PC-3 (cell line): ENCODE results near the gene RAMAC. TPM values are rescaled to one million over a fixed set of nuclear protein-coding genes. Genes with fewer than 3 reads are reported as not detected.

ENCODE experiments used
- ATAC-seq: fragments of 200-7000 bp; cut with Tn5 transposase; 2 replicates; pipeline ENCODE4 v1.9.1; 2020; ENCODE audit warnings: mild to moderate bottlenecking, moderate library complexity
- BruUV-seq: library from RNA; stranded (reverse); fragments of 400-500 nt; replicated peaks from 2 replicates; lab custom pipeline; 2021; lab: Mats Ljungman, UMichigan
- CTCF ChIA-PET: fragments of 300-600 bp; sonication (Branson Sonifier 250); formaldehyde crosslinking; loops from one replicate; lab custom pipeline; 2022; ENCODE audit warnings: antibody characterized with exemption; lab: Charles Lee
- POLR2A ChIA-PET: fragments of 300-600 bp; sonication (Branson Sonifier 250); formaldehyde crosslinking; loops from one replicate; lab custom pipeline; 2022; ENCODE audit warnings: antibody characterized with exemption; ENCODE audit not compliant: unreplicated experiment; lab: Charles Lee
- DNase-seq: peaks from one replicate; pipeline ENCODE4 v3.0.0-alpha.2; 2015
- H2AFZ ChIP-seq: fragments of 300-600 bp; sonication (generic); 2 replicates; pipeline ENCODE4 v1.6.0; 2016; ENCODE audit warnings: antibody characterized with exemption, low read length
- H3F3A ChIP-seq: fragments of 300-600 bp; sonication (generic); one replicate; pipeline ENCODE4 v1.6.0; 2017; ENCODE audit warnings: antibody characterized with exemption, low read length, control low read depth, mild to moderate bottlenecking; ENCODE audit not compliant: unreplicated experiment
- H3K27ac ChIP-seq: fragments of 300-600 bp; sonication (generic); 2 replicates; pipeline ENCODE4 v1.5.1; 2016; ENCODE audit warnings: mild to moderate bottlenecking, low read length
- H3K27me3 ChIP-seq: fragments of 300-600 bp; sonication (generic); 2 replicates; pipeline ENCODE4 v1.6.1; 2016; ENCODE audit warnings: low read length, mixed read lengths
- H3K36me3 ChIP-seq: fragments of 300-600 bp; sonication (generic); 2 replicates; pipeline ENCODE4 v1.6.1; 2016; ENCODE audit warnings: low read depth, mixed run types, low read length, mixed read lengths
- H3K4me1 ChIP-seq: fragments of 300-600 bp; sonication (generic); 2 replicates; pipeline ENCODE4 v1.5.1; 2016; ENCODE audit warnings: low read length; ENCODE audit not compliant: insufficient read depth
- H3K4me2 ChIP-seq: fragments of 300-600 bp; sonication (generic); 2 replicates; pipeline ENCODE4 v1.6.0; 2016; ENCODE audit warnings: low read length
- H3K4me3 ChIP-seq: fragments of 300-600 bp; sonication (generic); 2 replicates; pipeline ENCODE4 v1.5.1; 2016; ENCODE audit warnings: mild to moderate bottlenecking, low read length, mixed read lengths
- H3K79me2 ChIP-seq: fragments of 300-600 bp; sonication (generic); 2 replicates; pipeline ENCODE4 v1.6.1; 2017; ENCODE audit warnings: low read length, mixed read lengths
- H3K9ac ChIP-seq: fragments of 300-600 bp; sonication (generic); 2 replicates; pipeline ENCODE4 v1.6.0; 2016; ENCODE audit warnings: mild to moderate bottlenecking, low read length
- H3K9me2 ChIP-seq: fragments of 300-600 bp; sonication (generic); replicated peaks from 2 replicates; pipeline ENCODE4 v1.6.1; 2016; ENCODE audit warnings: mixed run types, low read length, mixed read lengths
- H3K9me3 ChIP-seq: fragments of 300-600 bp; sonication (generic); 2 replicates; pipeline ENCODE4 v1.6.1; 2016; ENCODE audit warnings: low read length, mixed read lengths
- H4K20me1 ChIP-seq: fragments of 300-600 bp; sonication (generic); 2 replicates; pipeline ENCODE4 v1.6.1; 2016; ENCODE audit warnings: low read length, mixed read lengths
- EZH2 ChIP-seq: fragments of 300-600 bp; sonication (generic); IDR thresholded peaks from one replicate; pipeline ENCODE4 v1.6.1; 2017; ENCODE audit warnings: antibody characterized with exemption, mild to moderate bottlenecking, low read length; ENCODE audit not compliant: unreplicated experiment
- EZH2phosphoT487 ChIP-seq: fragments of 300-600 bp; sonication (generic); IDR thresholded peaks from 2 replicates; pipeline ENCODE4 v1.6.1; 2018; ENCODE audit warnings: mild to moderate bottlenecking, antibody characterized with exemption, low read length, borderline replicate concordance
- intact Hi-C: fragments of 100-400 bp; cut with micrococcal nuclease; formaldehyde crosslinking; loops from 2 replicates; pipeline ENCODE4 v1.9.0; 2023
- total RNA-seq: library from RNA; depleted of rRNA; stranded (reverse); fragments of >200 nt; gene quantifications from 2 replicates; pipeline ENCODE4 v1.2.3, GENCODE V29; 2014
- TF ChIP-seq, protein P1 (sequence below): fragments of 300-600 bp; sonication (generic); conservative IDR thresholded peaks from 2 replicates; pipeline ENCODE4 v1.5.1; 2017; ENCODE audit warnings: antibody characterized with exemption, low read depth, mild to moderate bottlenecking, low read length

RAMAC gene
- total RNA-seq, 1 experiment from 2014 or later = 43.8 TPM

DNA sequence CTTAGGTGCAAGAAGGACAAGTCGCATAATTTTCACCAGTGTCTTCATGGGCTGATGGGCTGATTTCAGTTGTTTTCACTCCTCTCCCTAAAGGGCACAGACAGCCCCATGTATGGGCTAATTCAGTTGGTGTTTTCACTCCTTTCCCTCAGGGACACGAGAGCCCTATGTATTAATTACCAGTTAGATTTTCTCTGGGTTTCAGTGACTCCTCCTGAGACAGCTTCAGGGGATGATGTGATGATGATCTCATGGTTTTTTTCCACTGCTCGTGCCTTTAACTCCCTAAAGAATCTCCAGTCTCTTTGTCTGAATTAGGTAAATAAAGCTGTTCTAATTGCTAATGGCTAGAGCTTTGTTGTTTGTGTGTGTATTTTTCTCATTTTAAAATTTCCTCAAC is 9.9 kb downstream of the RAMAC start:
- Histone ChIP-seq H3K9me3 (no peaks in the 10 kb centered on the region), H3K27ac (no peak overlapping the region), H3K36me3 (no peaks in the 10 kb centered on the region; the same call in 1 of the 2 replicates), H3F3A (no peaks in the 10 kb centered on the region), H3K4me1 (no peaks in the 10 kb centered on the region), H3K4me3 (no peak overlapping the region), H4K20me1 (no peaks in the 10 kb centered on the region), H3K4me2 (no peak overlapping the region), H2AFZ (no peak overlapping the region), H3K79me2 (no peaks in the 10 kb centered on the region), H3K9me2 (no peaks in the 10 kb centered on the region), H3K27me3 (no peaks in the 10 kb centered on the region), H3K9ac (no peak overlapping the region)
- CTCF ChIA-PET = no interaction called here
- ATAC-seq = no peak
- BruUV-seq = no TSS peak
- no peak for TF ChIP-seq EZH2
- TF ChIP-seq EZH2phosphoT487 = no peak
- TF ChIP-seq, protein P1, sequence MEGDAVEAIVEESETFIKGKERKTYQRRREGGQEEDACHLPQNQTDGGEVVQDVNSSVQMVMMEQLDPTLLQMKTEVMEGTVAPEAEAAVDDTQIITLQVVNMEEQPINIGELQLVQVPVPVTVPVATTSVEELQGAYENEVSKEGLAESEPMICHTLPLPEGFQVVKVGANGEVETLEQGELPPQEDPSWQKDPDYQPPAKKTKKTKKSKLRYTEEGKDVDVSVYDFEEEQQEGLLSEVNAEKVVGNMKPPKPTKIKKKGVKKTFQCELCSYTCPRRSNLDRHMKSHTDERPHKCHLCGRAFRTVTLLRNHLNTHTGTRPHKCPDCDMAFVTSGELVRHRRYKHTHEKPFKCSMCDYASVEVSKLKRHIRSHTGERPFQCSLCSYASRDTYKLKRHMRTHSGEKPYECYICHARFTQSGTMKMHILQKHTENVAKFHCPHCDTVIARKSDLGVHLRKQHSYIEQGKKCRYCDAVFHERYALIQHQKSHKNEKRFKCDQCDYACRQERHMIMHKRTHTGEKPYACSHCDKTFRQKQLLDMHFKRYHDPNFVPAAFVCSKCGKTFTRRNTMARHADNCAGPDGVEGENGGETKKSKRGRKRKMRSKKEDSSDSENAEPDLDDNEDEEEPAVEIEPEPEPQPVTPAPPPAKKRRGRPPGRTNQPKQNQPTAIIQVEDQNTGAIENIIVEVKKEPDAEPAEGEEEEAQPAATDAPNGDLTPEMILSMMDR = no peak
- intact Hi-C loops = no loop called here
- no peak for DNase-seq
- POLR2A ChIA-PET = interaction anchor here (0.6 kb wide), 1 partner anchor 80 kb away, joined by 5 read pairs; no protein-coding TSS in a partner anchor

- POLR2A ChIA-PET = no interaction called here
Measured at GRCh38 chr15:82999426-82999825, 13.4 kb downstream of the RAMAC start.

More at GRCh38 chr15:82999426-82999825, 13.4 kb downstream of the RAMAC start:
- Histone ChIP-seq H2AFZ (no peak overlapping the region), H3K9ac (no peak overlapping the region), H3K27ac (no peak overlapping the region), H3K9me3 (no peaks in the 10 kb centered on the region), H3K27me3 (no peaks in the 10 kb centered on the region), H3K4me3 (no peak overlapping the region), H4K20me1 (no peaks in the 10 kb centered on the region), H3K79me2 (no peaks in the 10 kb centered on the region), H3K9me2 (no peaks in the 10 kb centered on the region), H3K4me1 (no peaks in the 10 kb centered on the region), H3K36me3 (no peaks in the 10 kb centered on the region), H3K4me2 (no peak overlapping the region), H3F3A (no peaks in the 10 kb centered on the region)
- no TSS peak for BruUV-seq
- CTCF ChIA-PET = no interaction called here
- no peak for DNase-seq
- intact Hi-C loops = no loop called here
- ATAC-seq = no peak
- TF ChIP-seq EZH2 (no peak), EZH2phosphoT487 (no peak)
- TF ChIP-seq, protein P1 = no peak
